ENCODE data around the gene UBA52. TPM values are rescaled to one million over a fixed set of nuclear protein-coding genes. Genes with fewer than 3 reads are reported as not detected.

The UBA52 gene
- total and polyA plus RNA-seq, 10 of the 15 experiments (the other 5 are each of a cell fraction or from before 2014, with no cell fraction given) = 1,131 to 2,392 (median 1,645) TPM

- no peak for TF ChIP-seq EED (IDR thresholded peaks at IDR 0.05; ENCODE audit: low read depth)
- no peak for TF ChIP-seq REST (IDR thresholded peaks at IDR 0.05; ENCODE audit: low read depth, low read length)
- no peak for TF ChIP-seq TARDBP (IDR thresholded peaks at IDR 0.05; ENCODE audit: borderline replicate concordance)
- no peak for TF ChIP-seq IKZF1 (conservative IDR thresholded peaks at IDR 0.05)
- TF ChIP-seq ZSCAN29 (IDR thresholded peaks at IDR 0.05) = no peak
- no peak for TF ChIP-seq POLR2AphosphoS2 (IDR thresholded peaks at IDR 0.05; ENCODE audit: low read depth, low read length)
Measured at GRCh38 chr19:18593367-18594095, 21.9 kb downstream of the UBA52 start (continued).
